Stimulated activated CD4-positive, alpha-beta T cell treated with anti-CD3 and anti-CD28 coated beads, Interleukin-15, amount 100 ng/mL, for 24 hours (primary cell): Measurements from ENCODE around the gene MBOAT7.

Experiments
- DNase-seq: peaks from one replicate; pipeline ENCODE4 v3.0.0-alpha.2; 2020

Gene MBOAT7

DNA sequence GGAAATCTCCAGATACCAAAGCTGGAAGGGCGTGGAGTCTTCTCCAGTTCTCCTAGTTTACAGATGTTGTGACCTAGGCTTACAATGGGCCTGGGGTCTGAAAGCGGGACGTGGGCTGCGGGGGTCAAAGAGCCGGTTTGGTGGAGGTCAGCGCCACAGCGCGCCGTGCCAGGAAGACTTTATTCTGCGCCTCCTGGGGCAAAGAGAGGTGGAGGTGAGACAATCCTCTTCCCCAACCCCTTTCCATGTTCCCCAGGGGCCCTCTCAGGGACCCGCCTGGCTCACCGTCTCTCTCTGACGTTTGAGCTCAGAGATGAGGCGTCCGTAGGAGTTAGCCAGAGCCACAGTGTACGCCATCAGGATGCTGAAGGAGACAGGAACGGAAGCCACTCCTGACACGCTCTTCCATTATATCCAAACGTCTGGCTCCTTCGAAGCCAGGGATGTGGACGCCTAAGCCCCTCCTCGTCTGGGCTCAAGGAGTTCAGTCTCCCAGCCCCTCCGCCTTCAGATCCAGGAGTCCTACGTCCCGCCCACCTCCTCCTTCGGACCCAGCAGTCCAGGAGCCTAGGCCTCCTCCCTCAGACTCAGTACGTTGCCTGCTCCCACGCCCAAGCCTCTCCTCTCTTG, 29.1 kb downstream of the MBOAT7 start:
- DNase-seq, result no peak

DNA sequence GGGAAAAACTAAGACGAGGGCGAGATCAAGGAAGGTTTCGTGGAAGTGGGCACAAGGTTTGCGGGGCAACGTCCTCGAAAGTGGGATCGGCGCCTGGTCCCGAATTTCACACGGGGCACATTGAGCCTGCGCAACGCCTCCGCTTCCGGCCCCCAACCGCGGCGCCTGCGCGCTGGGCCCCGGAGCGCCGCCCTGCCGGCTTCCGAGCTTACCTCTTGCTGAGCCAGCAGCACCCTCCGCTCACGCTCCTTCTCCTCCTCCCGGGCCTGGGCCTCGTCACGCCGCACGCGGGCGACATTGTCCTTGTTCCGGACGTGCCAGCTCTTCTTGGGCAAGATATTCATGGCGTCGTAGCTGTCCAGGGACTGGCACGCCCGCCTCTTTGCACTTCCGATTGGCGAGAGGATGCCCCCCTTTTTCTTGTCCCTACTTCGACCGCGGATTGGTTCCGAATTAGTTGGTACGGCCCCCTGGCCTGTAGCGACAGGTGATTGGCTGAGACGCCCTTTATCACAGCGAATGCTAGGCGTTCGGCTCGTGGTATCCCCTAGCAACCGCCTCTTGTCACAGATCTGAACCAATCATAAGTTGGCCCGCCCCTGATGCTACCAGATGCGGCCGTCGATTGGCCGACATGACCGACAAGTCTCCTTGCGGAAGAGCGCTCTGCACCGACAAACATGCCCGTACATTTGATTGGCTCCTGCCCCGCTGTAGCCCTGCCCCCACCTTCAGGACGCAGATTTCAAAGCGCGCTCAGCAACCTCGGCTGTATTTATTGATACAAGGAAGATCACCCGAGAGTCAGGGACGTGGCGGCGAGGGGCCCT, 29.8 kb downstream of the MBOAT7 start, which contains the start of gene LENG1:
Gene LENG1 (minus strand): TSS at position 370 of the 830 bp plus-strand sequence. CDS start 26 bp downstream, at position 344.
- peak; percentile 99 for DNase-seq

DNA sequence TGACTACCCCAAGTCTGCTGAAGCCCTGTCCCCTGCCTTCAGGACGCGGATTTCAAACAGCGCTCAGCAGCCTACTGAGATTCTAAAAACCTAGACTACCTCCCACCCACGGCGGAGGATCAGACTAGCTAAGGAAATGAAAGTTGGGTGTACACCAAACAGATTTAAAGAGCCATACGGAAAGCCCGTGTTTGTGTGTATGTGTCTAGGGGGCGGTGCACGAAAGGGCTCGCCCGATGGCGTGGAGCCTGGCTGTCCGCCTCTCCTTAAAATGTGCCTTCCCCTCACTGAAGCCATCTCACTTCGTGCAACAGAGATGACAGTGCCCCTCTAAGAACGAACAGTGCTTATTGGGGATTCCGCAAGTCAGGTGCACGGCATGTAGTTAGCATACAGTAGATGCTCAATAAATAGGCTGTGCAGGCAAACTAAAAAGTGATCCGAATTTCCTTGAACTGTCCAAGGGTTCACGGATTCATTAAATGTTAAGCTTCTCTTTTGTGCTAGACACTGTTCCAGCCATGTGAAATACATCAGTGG, 30.5 kb downstream of the MBOAT7 start:
- peak; percentile 55 for DNase-seq

DNA sequence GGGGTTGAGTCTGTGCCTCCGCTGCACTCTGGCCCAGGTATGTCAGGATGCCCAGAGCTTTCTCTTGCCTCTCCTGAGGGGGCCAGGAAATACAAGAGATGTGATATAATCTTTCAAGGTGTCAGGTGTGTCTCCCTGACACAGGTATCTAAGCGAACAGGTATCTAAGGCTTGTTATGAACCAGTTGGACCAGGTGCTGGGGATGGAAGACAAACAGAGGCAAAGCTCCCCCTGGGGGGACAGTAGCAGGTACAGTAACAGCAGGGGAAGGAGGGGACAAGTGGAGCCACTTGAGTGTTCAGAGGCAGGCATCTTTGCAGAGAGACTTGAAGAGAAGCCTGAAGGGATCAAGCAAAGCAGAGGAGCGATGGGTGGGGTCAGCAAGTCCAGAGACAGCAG, 32.4 kb downstream of the MBOAT7 start:
- no peak for DNase-seq

DNA sequence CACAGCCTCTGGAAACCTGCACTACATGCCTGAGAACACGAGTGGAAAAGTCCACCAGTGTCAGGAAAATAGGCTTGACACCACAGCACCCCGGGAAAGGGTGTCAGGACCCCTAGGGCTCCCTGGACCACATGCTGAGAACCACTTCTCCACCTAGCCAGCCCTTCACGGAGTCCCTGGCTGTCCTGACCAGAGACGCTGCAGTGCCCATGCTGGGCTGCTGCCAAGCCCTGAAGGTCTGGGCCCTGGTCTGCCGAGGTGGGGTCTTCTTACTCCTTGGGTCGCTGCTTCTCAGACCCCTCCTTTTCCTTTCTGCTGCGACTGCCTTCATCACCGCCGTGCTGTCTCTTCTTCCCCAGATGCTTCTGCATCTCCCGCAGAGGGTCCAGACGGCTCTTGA, 32.9 kb downstream of the MBOAT7 start:
- no peak for DNase-seq

DNA sequence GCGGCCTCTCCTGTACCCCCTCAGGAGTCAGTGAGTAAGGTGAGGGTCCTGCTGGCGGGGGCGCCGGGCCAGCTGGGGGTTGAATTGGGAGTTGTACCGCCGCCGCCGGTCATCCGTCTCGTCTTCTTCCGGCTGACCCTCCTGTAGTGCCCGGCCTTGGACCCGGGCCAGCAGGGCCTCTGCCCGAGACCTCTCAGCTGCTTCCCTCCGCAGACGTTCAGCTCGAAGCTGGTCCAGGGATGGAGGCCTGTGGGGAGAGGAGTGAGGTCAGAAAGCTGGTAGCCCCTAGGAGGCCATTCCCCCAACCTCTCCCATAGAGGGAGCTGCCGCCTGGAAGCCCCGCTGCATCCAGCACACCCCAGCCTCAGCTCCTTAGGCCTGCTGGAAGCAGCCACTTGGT, 33.7 kb downstream of the MBOAT7 start:
- DNase-seq, result no peak

DNA sequence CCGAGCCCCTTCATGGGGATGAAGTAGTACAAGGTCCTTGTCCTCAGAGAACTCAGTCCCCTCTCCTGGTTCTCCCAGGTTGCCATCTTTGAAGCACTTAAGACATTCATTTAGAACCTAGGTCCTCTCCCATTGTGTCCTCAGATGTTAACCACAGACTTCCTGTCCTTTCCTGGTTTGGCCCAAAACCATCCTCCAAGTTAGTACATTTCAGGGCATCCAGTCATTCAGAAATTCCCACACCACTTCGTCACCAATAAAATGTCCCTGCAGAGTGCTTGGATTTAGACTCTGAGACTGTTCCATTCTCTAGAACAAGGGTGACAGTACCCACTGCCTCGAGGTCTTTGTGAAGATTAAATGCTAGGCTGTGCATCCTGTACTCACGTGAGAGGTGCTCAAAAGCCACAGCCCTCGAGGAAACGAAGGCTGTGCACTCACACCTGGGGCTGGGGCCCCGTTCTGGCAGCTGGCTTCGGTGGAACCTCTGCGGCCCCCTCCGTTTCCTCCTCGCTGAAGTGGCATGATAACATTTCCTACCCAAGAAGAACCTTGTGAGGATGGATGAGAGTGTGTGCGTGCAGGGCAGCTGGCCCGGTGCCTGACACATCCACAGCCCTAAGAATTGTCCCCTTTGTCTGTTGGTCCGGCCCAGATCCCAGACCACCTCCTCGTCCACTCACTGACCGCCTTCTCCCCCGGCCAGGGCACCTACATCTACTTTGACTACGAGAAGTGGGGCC, 34.6 kb downstream of the MBOAT7 start:
- DNase-seq, result peak; percentile 39

DNA sequence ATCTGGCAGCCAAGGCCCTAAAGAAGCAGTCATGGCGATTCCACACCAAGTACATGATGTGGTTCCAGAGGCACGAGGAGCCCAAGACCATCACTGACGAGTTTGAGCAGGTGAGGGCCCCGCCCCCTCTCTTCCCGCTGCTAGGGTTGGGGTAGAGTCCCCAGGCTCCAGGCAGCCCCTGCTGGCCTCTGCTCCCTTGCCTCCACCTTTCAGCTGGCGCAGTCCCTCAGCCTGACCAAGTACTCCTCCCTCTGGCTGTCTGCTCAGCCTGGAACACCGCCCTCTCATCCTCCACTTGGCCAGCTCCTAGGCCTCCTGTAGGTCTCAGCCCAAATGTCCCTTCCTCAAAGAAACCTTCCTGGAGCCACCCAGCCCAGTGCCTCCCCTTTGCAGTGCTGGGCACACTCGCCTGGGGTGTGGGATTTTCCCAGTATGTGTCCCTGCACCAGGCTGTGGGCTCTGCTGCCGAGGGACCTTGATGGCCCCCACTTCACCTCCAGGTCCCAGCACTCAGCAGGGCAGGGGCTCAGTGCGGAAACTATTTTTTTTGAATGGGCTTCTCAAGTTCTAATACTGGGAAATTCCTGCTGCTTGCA, 35.6 kb downstream of the MBOAT7 start:
- DNase-seq, result no peak

DNA sequence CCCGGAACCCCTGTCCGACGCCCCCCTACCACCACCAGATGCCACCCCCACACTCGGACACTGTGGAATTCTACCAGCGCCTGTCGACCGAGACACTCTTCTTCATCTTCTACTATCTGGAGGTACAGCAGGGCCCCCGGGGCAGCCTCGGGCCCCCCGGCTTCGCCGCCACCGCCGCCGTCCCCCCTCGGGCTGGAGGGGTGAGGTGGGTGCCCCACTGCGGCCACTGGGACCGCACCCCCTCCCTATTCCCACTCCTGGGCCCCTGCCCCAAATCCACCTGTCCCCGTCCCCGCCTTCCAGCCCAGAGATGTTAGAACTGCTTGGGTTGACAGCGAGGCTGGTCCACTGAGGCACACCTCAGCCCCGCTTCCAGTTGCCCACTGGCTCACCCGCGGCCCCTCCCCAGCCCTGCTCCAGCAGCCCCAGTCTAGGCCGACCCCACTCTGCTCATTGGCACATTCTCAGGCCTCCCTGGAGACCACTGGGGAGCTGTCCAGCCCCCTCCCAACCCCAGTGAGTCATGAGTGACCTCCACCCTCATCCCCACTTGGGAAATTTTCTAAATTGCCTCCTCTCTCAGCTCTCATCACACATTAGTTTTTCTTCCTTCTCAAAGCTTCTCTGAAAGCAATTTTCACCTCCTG, 36.4 kb downstream of the MBOAT7 start:
- DNase-seq, result no peak

DNA sequence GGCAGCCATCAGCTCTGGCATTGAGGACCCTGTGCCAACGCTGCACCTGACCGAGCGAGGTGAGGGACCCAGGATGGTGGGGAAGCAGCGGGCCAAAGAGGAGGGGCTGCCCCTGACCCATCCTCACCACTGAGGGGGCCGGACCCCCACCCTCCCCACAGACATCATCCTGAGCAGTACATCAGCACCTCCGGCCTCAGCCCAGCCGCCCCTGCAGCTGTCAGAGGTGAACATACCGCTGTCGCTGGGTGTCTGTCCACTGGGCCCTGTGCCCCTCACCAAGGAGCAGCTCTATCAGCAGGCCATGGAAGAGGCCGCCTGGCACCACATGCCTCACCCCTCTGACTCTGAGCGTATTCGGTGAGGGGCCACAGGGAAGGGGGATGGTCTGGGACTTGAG, 37.1 kb downstream of the MBOAT7 start:
- DNase-seq, result no peak

DNA sequence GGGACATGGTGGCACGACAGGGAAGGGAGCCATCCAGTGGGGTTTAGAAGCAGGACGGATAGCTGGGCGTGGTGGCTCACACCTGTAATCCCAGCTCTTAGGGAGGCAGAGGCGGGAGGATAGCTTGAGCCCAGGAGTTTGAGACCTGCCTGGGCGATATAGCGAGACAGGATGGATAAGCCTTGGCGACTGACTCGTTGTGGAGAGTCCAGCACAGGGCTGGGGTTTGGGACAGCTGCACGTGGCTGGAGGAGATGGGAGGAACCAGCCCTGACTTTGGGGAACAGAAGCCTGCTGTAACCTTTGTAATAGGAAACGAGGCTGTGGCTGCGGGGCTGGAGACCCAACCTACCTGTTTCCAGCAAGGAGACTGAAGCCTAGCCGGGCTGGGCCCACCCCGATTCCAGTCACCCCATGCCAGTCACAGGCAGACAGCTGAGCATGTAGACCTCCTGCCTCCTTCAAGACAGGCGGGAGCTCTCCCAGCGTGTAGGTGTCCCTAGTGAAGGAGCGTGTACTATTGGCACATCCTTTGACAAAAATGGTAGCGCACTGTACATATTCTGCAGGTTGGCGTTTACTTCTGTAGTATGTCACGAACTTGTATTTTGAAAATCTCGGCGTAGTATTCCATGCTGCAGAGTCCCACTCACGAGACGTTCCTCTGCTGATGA, 37.9 kb downstream of the MBOAT7 start:
- DNase-seq, result no peak

DNA sequence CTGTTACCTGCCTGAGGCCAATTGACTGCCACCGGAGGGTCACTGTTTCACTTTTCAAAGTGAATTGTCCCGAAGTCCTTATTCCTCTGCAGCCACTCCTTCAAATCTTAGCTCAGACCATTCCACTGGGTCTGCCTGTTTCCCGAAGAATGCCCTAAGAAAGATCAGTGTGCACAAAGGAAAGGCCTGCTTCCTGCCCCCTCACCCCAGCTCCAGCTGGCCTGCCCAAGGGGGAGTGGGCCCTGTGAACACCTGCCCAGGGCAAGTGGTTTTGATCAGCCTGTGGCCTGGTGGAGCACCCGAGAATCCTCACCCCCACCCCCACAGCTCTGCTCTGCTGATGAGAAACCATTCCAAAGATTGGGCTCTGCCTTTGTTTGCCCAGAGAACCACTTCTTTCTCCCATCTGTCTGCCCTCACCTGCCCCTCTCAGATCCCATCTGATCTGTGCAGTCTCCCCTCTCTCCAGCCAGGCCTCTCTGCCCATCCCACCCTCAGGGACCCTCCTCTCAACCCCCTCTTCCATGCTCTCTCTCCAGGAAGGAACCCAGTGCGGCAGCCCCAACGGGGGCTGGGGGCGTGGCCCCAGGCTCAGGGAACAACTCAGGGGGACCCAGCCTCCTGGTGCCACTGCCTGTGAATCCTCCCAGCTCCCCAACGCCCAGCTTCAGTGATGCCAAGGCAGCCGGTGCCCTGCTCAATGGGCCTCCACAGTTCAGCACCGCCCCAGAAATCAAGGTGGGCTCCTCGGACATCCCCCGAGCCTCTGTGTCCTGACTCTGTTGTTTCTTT, 40.2 kb downstream of the MBOAT7 start:
- DNase-seq, result no peak

DNA sequence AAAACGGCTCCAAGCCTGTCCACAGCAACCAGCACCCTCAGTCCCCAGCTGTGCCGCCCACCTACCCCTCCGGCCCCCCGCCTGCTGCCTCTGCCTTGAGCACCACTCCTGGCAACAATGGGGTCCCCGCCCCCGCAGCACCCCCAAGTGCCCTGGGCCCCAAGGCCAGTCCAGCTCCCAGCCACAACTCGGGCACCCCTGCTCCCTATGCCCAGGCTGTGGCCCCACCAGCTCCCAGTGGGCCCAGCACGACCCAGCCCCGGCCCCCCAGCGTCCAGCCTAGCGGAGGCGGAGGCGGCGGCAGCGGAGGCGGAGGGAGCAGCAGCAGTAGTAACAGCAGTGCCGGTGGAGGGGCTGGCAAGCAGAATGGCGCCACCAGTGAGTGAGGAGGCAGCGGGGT, 41.2 kb downstream of the MBOAT7 start:
- DNase-seq, result no peak

DNA sequence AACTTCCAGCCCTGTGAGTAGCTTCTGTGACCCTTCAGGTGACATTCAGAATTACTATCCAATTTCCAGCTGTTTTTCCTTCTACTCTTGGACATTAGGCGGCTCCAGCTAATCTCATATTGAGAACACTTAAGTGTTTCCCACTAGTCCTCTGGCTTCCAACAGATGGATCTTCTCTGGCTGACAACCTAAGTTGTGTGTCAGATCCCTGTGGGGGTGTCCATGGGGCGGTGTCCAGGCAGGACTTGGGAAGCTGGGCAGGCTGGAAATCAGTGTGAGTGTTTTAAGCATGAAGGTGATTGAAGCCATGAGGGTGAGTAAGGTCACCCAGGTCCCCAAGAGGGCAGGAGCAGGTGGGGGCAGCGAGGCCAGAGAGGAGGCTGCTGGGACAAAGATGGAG, 41.7 kb downstream of the MBOAT7 start:
- no peak for DNase-seq

DNA sequence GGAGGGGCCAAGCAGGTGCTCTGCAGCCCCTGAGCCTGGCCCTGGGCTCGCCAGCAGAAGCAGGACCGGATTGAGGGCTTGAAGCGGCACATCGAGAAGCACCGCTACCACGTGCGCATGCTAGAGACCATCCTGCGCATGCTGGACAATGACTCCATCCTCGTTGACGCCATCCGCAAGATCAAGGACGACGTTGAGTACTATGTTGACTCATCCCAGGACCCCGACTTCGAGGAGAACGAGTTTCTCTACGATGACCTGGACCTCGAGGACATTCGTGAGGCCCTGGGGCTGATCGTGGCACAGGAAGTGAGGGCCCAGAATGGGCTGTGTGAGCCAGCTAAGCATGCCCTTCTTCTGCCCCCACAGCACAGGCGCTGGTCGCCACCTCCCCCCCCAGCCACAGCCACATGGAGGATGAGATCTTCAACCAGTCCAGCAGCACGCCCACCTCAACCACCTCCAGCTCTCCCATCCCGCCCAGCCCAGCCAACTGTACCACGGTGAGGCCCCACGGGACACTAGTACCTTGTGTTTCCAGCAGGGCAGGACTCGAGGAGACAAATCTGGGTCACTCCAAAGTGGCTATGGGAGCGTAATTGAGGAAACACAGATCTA, 43.7 kb downstream of the MBOAT7 start:
- DNase-seq, result no peak

DNA sequence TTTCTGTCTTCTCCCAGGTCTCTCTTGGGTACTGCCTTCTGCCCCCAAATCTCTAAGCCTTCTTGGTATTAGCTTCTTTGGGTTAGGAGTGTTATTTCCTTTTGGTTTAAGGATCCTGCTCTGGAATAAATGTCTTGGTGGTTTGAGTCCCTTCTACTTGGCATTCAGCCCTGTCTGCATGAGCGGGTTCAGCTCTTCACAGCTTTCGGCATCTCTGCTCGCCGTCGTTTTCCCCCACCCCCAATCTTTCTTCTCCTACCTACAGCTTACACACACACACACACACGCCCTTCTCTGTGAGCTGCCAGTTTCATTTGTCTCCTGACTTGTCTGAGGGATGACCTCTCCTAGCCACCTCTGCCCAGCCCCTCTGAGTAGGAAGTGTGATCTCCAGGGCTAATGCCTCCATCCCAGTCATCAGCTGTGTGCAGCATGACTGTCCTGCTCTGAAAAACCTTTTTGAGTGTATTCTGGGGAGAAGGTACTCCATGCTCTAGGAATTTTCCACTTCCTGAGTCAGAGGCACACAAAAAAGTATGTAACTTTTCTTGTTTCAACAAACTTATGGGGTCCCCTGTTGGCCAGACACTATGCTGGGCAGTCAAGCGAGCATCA, 47.1 kb downstream of the MBOAT7 start:
- no peak for DNase-seq

DNA sequence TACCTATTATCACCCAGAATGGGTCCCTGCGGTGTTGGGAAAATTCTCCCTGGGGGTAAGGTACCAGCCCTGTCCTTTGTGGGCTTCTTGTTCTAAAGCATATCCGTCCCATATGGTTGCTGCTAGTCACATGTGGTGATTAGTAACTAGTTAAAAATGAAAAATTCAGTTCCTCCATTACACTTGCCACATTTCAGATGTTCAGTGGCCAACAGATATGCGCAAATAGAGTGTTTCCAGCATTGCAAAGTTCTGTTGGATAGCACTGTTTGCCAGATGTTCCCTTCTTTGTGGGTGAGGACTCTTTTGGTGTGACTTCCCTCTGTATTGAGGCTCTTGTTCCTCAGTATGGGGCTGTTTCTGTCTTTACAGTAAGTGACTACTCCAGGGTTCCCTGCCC, 48.0 kb downstream of the MBOAT7 start:
- no peak for DNase-seq

DNA sequence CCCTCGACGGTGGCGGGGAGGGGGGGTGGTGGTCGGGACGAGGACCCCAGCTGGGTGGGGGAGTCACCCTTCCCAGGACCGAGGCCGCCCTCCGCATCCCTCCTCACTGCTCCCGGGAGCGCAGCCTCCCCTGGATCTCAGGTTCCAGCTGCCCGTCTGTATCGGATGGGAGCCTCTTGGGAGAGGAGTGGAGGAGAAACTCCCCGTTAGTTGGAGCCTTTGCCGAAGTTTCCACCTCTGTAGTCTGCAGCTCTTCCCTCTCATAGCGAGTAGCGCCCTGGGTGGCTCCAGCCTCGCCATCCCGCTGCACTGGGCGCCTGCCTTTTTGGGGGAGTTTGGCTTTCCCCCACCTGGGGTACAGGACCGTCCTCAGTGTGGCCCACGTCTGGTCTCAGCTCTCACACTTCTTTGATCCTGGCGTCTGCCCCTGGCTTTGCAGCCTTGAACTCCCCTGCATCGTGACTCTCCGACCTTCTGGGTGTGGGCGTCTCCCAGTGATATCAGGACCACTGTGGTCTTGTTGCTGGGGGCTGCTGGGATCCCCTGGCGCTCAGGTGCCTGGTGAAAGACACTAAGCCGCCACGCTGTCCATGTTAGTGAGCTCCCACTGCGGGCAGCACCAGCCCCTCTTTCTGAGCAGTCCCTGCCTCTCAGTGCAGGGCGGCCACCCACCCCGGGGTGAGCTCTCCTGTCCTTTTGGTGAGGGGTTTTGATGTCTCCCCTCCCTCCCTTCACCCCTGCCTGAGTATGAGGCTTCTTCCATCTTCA, 50.7 kb downstream of the MBOAT7 start:
- DNase-seq, result peak; percentile 47
